A673 (cell line): ENCODE measurements around the gene B3GNT4. TPM values are rescaled to one million over a fixed set of nuclear protein-coding genes. Genes with fewer than 3 reads are reported as not detected.
"Not testable (repeated sequence)": the region's sequence is repeated elsewhere in the genome, so short reads cannot be mapped to it uniquely, and the experiment has no call there.

Experiments
- BruUV-seq: library from RNA; stranded (reverse); fragments of 400-500 nt; replicated peaks from 2 replicates; lab custom pipeline; 2021; lab: Mats Ljungman, UMichigan
- CTCF ChIA-PET: fragments of 300-600 bp; sonication (Branson Sonifier 250); formaldehyde crosslinking; loops from one replicate; lab custom pipeline; 2022; ENCODE audit warnings: antibody characterized with exemption; lab: Charles Lee
- POLR2A ChIA-PET: fragments of 300-600 bp; sonication (Branson Sonifier 250); formaldehyde crosslinking; loops from one replicate; lab custom pipeline; 2022; ENCODE audit warnings: antibody characterized with exemption; ENCODE audit not compliant: low non-redundant PET; lab: Charles Lee
- DNase-seq: peaks from one replicate; pipeline ENCODE4 v3.0.0-alpha.2; 2015; ENCODE audit warnings: low spot score
- H3K27ac ChIP-seq: fragments of 200-600 bp; sonication (generic); 2 replicates; pipeline ENCODE4 v1.5.1; 2016; ENCODE audit warnings: mixed run types, low read depth, mild to moderate bottlenecking, mixed read lengths, antibody characterized with exemption, low read length; ENCODE audit not compliant: poor library complexity, severe bottlenecking
- H3K27me3 ChIP-seq: fragments of 200-600 bp; sonication (generic); replicated peaks from 2 replicates; pipeline ENCODE4 v1.6.1; 2017; ENCODE audit warnings: mixed run types, low read depth, mild to moderate bottlenecking, mixed read lengths, antibody characterized with exemption, low read length; ENCODE audit not compliant: insufficient read depth, poor library complexity
- H3K36me3 ChIP-seq: fragments of 200-600 bp; sonication (generic); 2 replicates; pipeline ENCODE4 v1.6.1; 2016; ENCODE audit warnings: mixed run types, mild to moderate bottlenecking, mixed read lengths, antibody characterized with exemption, low read length; ENCODE audit not compliant: insufficient read depth, poor library complexity, severe bottlenecking
- H3K4me1 ChIP-seq: fragments of 200-600 bp; sonication (generic); 2 replicates; pipeline ENCODE4 v1.6.1; 2017; ENCODE audit warnings: mixed run types, mild to moderate bottlenecking, mixed read lengths, antibody characterized with exemption, low read length; ENCODE audit not compliant: insufficient read depth, poor library complexity, severe bottlenecking
- H3K4me3 ChIP-seq: fragments of 200-600 bp; sonication (generic); 2 replicates; pipeline ENCODE4 v1.5.1; 2016; ENCODE audit warnings: low read depth, mixed run types, mild to moderate bottlenecking, mixed read lengths, low read length; ENCODE audit not compliant: poor library complexity, severe bottlenecking
- H3K9me3 ChIP-seq: fragments of 200-600 bp; sonication (generic); 2 replicates; pipeline ENCODE4 v1.6.1; 2016; ENCODE audit warnings: mixed run types, low read depth, mild to moderate bottlenecking, mixed read lengths, antibody characterized with exemption, low read length; ENCODE audit not compliant: poor library complexity, severe bottlenecking
- EZH2 ChIP-seq: fragments of 200-600 bp; sonication (generic); IDR thresholded peaks from 2 replicates; pipeline ENCODE4 v1.6.1; 2017; ENCODE audit warnings: borderline replicate concordance, low read depth, mild to moderate bottlenecking, mixed read lengths, antibody characterized with exemption, low read length; ENCODE audit not compliant: poor library complexity, severe bottlenecking
- intact Hi-C: fragments of 100-400 bp; cut with micrococcal nuclease; formaldehyde crosslinking; loops from one replicate; pipeline ENCODE4 v1.10.0; 2022; ENCODE audit not compliant: unreplicated experiment
- total RNA-seq: library from RNA; stranded (reverse); gene quantifications from 2 replicates; pipeline ENCODE4 v1.2.3, GENCODE V29; 2021
- TF ChIP-seq, protein P1 (sequence below): fragments of 300-800, 200-600 bp; sonication (generic); conservative IDR thresholded peaks from 2 replicates; pipeline ENCODE4 v1.5.1; 2017; ENCODE audit warnings: low read depth, mild to moderate bottlenecking, antibody characterized with exemption, low read length, moderate library complexity, mixed read lengths

The B3GNT4 gene
- total RNA-seq, 1 experiment from 2014 or later: 0.15 TPM

DNA sequence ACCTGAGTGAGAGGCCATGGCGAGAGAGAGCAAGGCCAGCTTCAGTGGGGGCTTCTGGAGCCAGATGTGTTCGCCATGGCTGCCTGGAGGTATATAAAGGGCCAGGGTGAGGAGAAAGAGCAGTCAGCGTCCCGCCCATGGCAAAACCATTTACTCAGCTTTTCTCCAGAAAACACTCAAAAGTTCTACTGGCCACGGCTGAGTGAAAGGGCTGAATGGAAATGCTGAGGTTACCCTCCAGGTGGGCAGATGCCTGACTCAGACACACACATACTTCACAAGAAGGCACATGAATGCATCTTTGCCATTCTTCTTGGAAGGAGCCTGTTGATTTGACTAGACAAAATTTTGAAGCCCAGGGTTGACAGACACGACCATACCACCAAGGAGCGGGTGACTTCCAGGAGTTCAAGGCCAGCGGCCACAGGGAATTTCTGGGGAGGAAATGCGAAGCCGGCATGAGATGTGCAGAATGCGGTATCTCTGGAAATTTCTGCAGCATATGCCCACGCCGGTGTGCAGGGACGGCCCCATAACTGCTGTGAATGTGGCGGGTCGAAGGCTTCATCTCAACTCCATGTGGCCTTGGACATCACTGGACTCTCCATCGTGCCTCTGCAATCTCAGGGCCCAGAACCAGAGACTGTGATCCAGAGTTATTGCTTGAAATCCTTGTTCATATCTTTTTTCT lies 29.2 kb upstream of the B3GNT4 start, which contains the start of gene IL31:
Gene IL31, minus strand, starts transcription at position 67 of the 691 bp plus-strand sequence. Its CDS starts 49 bp downstream, at position 18.
- no peaks in the 10 kb centered on the region for H3K4me1 ChIP-seq
- no peaks in the 10 kb centered on the region for H3K36me3 ChIP-seq
- TF ChIP-seq EZH2: no peak
- TF ChIP-seq, protein P1, sequence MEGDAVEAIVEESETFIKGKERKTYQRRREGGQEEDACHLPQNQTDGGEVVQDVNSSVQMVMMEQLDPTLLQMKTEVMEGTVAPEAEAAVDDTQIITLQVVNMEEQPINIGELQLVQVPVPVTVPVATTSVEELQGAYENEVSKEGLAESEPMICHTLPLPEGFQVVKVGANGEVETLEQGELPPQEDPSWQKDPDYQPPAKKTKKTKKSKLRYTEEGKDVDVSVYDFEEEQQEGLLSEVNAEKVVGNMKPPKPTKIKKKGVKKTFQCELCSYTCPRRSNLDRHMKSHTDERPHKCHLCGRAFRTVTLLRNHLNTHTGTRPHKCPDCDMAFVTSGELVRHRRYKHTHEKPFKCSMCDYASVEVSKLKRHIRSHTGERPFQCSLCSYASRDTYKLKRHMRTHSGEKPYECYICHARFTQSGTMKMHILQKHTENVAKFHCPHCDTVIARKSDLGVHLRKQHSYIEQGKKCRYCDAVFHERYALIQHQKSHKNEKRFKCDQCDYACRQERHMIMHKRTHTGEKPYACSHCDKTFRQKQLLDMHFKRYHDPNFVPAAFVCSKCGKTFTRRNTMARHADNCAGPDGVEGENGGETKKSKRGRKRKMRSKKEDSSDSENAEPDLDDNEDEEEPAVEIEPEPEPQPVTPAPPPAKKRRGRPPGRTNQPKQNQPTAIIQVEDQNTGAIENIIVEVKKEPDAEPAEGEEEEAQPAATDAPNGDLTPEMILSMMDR: no peak
- H3K4me3 ChIP-seq: no peak within 1 kb of the TSS
- no peaks in the 10 kb centered on the region for H3K27me3 ChIP-seq
- ChIA-PET CTCF (interaction anchor here (0.6 to 0.7 kb wide), 2 partner anchors 226 to 288 kb away, joined by 3 to 4 read pairs; no protein-coding TSS in a partner anchor), POLR2A (no interaction called here)
- H3K9me3 ChIP-seq: no peaks in the 10 kb centered on the region
- DNase-seq: no peak
- BruUV-seq: no TSS peak
- no peak within 1 kb of the TSS for H3K27ac ChIP-seq
- intact Hi-C loops: no loop called here

GRCh38 chr12:122176473-122176872 lies 27.0 kb upstream of the B3GNT4 start:
- POLR2A ChIA-PET, intact Hi-C loops, H3K9me3 ChIP-seq, H3K36me3 ChIP-seq, H3K27ac ChIP-seq, H3K4me1 ChIP-seq, CTCF ChIA-PET, H3K27me3 ChIP-seq, BruUV-seq, H3K4me3 ChIP-seq, DNase-seq: not testable (repeated sequence)

GRCh38 chr12:122182887-122183587 lies 20.5 kb upstream of the B3GNT4 start, which contains the start of gene LRRC43:
LRRC43 (plus strand) TSS chr12:122183123; CDS start chr12:122183145, 22 bp downstream.
- no peak for DNase-seq
- no peak for TF ChIP-seq EZH2
- TF ChIP-seq, protein P1: no peak

More at GRCh38 chr12:122182887-122183587, 20.5 kb upstream of the B3GNT4 start, which contains the start of gene LRRC43:
- no TSS peak for BruUV-seq
- ChIA-PET POLR2A (no interaction called here), CTCF (no interaction called here)
- H3K9me3 ChIP-seq: no peaks in the 10 kb centered on the region
- H3K27ac ChIP-seq: no peak within 1 kb of the TSS
- H3K4me3 ChIP-seq: peak within 1 kb of the TSS; percentile 46
- H3K27me3 ChIP-seq: no peaks in the 10 kb centered on the region
- H3K4me1 ChIP-seq: no peaks in the 10 kb centered on the region
- H3K36me3 ChIP-seq: no peaks in the 10 kb centered on the region
- intact Hi-C loops: no loop called here
